NCI-H345 treated with DMSO at 0.1 percent for 48 hours (cell line): ENCODE data around the gene PCDHA8.
"Not testable (repeated sequence)": the region's sequence is repeated elsewhere in the genome, so short reads cannot be mapped to it uniquely, and the experiment has no call there.

Source experiments
- DNase-seq: peaks from one replicate; lab custom pipeline; 2025; ENCODE audit not compliant: unreplicated experiment; lab: John Stamatoyannopoulos, UW

Gene PCDHA8

GRCh38 chr5:140869555-140869886 is 28.5 kb downstream of the PCDHA8 start:
- DNase-seq, result no peak

DNA sequence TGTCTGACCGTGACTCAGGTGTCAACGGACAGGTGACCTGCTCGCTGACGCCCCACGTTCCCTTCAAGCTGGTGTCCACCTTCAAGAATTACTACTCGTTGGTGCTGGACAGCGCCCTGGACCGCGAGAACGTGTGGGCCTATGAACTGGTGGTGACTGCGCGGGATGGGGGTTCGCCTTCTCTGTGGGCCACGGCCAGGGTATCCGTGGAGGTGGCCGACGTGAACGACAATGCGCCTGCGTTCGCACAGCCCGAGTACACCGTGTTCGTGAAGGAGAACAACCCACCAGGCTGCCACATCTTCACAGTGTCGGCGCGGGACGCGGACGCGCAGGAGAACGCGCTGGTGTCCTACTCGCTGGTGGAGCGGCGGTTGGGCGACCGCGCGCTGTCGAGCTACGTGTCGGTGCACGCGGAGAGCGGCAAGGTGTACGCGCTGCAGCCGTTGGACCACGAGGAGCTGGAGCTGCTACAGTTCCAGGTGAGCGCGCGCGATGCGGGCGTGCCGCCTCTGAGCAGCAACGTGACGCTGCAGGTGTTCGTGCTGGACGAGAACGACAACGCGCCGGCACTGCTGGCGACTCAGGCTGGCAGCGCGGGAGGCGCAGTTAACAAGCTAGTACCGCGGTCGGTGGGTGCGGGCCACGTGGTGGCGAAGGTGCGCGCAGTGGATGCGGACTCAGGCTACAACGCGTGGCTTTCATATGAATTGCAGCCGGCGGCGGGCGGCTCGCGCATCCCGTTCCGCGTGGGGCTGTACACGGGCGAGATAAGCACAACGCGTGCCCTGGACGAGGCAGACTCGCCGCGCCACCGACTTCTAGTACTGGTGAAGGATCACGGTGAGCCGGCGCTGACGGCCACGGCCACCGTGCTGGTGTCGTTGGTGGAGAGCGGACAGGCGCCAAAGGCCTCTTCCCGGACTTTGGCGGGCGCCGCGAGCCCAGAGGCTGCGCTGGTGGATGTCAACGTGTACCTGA is 29.5 kb downstream of the PCDHA8 start:
- DNase-seq, result no peak

DNA sequence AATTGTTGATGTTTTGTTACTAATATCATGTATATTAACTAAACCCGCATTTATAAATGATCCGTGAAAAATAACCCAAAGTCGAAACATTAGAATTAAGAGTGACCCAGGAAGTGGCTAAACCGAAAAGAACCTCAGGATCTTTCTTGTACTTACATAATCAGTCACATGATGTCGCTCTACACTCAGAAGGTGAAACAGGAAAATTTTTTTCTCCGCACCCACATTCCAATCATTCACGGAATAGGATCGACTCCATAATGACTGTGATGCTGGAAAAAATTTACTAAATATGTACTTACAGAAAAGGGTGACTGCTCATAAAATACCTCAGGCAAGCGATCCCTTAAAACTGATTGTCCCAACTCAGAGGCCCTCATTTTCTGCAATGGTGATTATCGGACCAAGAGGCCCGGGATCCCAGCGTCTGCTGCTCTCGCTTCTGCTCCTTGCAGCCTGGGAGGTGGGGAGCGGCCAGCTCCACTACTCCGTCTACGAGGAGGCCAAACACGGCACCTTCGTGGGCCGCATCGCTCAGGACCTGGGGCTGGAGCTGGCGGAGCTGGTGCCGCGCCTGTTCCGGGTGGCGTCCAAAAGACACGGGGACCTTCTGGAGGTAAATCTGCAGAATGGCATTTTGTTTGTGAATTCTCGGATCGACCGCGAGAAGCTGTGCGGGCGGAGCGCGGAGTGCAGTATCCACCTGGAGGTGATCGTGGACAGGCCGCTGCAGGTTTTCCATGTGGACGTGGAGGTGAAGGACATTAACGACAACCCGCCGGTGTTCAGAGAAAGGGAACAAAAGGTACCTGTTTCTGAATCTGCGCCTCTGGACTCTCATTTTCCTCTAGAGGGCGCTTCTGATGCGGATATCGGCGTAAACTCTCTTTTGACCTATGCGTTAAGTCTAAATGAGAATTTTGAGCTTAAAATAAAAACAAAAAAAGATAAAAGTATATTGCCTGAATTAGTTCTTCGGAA is 34.4 kb downstream of the PCDHA8 start, which contains the start of gene PCDHA12:
PCDHA12 (plus strand) TSS at position 224 of the 981 bp plus-strand sequence; CDS start at position 389, 165 bp downstream.
- DNase-seq, result no peak

DNA sequence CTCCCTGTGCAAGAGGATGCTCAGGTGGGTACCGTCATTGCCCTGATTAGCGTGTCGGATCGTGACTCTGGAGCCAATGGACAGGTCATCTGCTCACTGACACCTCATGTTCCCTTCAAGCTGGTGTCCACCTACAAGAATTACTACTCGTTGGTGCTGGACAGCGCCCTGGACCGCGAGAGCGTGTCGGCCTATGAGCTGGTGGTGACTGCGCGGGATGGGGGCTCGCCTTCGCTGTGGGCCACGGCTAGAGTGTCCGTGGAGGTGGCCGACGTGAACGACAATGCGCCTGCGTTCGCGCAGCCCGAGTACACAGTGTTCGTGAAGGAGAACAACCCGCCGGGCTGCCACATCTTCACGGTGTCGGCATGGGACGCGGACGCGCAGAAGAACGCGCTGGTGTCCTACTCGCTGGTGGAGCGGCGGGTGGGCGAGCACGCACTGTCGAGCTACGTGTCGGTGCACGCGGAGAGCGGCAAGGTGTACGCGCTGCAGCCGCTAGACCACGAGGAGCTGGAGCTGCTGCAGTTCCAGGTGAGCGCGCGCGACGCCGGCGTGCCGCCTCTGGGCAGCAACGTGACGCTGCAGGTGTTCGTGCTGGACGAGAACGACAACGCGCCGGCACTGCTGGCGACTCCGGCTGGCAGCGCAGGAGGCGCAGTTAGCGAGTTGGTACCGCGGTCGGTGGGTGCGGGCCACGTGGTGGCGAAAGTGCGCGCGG is 35.7 kb downstream of the PCDHA8 start:
- not testable (repeated sequence) for DNase-seq

GRCh38 chr5:140877262-140877581 is 36.2 kb downstream of the PCDHA8 start:
- DNase-seq, result no peak

GRCh38 chr5:140881889-140882590 is 41.1 kb downstream of the PCDHA8 start, which contains the start of gene PCDHA13:
TSS of gene PCDHA13 (plus strand) at chr5:140882124. CDS start at chr5:140882269, 145 bp downstream.
- DNase-seq, result no peak

- no peak for DNase-seq
These were observed 41.6 kb downstream of the PCDHA8 start for GRCh38 chr5:140882591-140882899.

DNA sequence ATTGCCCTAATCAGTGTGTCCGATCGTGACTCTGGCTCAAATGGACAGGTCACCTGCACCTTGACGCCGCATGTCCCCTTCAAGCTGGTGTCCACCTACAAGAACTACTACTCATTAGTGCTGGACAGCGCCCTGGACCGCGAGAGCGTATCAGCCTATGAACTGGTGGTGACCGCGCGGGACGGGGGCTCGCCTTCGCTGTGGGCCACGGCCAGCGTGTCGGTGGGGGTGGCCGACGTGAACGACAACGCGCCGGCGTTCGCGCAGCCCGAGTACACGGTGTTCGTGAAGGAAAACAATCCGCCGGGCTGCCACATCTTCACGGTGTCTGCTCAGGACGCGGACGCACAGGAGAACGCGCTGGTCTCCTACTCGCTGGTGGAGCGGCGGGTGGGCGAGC is 42.4 kb downstream of the PCDHA8 start:
- DNase-seq, result no peak

DNA sequence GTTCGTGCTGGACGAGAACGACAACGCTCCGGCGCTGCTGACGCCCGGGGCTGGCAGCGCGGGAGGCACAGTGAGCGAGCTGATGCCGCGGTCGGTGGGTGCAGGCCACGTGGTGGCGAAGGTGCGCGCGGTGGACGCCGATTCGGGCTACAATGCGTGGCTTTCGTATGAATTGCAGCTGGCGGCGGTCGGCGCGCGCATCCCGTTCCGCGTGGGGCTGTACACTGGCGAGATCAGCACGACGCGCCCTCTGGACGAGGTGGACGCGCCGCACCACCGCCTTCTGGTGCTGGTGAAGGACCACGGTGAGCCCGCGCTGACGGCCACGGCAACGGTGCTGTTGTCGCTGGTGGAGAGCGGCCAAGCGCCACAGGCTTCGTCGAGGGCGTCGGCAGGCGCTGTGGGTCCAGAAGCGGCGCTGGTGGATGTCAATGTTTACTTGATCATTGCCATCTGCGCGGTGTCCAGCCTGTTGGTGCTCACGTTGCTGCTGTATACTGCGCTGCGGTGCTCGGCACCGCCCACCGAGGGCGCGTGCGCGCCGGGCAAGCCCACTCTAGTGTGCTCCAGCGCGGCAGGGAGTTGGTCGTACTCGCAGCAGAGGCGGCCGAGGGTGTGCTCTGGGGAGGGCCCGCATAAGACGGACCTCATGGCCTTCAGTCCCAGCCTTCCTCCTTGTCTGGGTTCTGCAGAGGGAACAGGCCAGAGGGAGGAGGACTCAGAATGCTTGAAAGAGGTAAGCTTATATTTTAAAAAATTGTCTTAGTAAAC is 43.1 kb downstream of the PCDHA8 start:
- DNase-seq, result no peak
